Measurements from ENCODE around the gene MED29. TPM values are rescaled to one million over a fixed set of nuclear protein-coding genes. Genes with fewer than 3 reads are reported as not detected.

The MED29 gene
- total and polyA plus RNA-seq, 2 donors (not counting 1 experiment from before 2014, with no cell fraction given): 33.0 to 47.5 TPM

- Histone ChIP-seq H2AFZ (ENCODE audit: insufficient read depth, low read depth, low read length, poor library complexity, severe bottlenecking) (no peak overlapping the region), H3K9me3 (ENCODE audit: control extremely low read depth in 1 of 3, control insufficient read depth in 2 of 3, insufficient read depth in 1 of 3, low read length in 2 of 3) (no peaks in the 10 kb centered on the region), H3K27me3 (replicated peaks in 1 of 4; ENCODE audit: control extremely low read depth in 1 of 4, control insufficient read depth in 3 of 4, insufficient read depth in 4 of 4, low read length in 3 of 4) (no peaks in the 10 kb centered on the region), H3K36me3 (replicated peaks in 1 of 2; ENCODE audit: control extremely low read depth in 1 of 2, control insufficient read depth in 1 of 2, extremely low read depth in 1 of 2, insufficient read depth in 2 of 2, low read length in 1 of 2) (peaks cover 0 to 48% of the 10 kb centered on the region in 2 experiments), H4K20me1 (ENCODE audit: control insufficient read depth, insufficient read depth, low read length, poor library complexity, severe bottlenecking) (peaks cover 39% of the 10 kb centered on the region), H3K4me2 (replicated peaks; ENCODE audit: low read depth, low read length, poor library complexity, severe bottlenecking) (no peak overlapping the region), H3K27ac (ENCODE audit: low read length in 2 of 2) (no peak overlapping the region), H3K79me2 (ENCODE audit: control insufficient read depth, insufficient read depth, low read length) (peaks cover 74% of the 10 kb centered on the region), H3K9ac (ENCODE audit: low read length) (no peak overlapping the region), H3K4me3 (ENCODE audit: control extremely low read depth in 1 of 5, extremely low read depth in 1 of 5, insufficient read depth in 1 of 5, low read depth in 2 of 5, low read length in 4 of 5) (no peak overlapping the region), H3K4me1 (ENCODE audit: control insufficient read depth in 2 of 2, insufficient read depth in 2 of 2, low read length in 2 of 2) (peaks cover 21 to 33% of the 10 kb centered on the region in 2 donors)
- 100% methylated on average over 2 of the region's 4 CpGs for WGBS (ENCODE audit: insufficient coverage)
- TF ChIP-seq EZH2 (IDR thresholded peaks at IDR 0.05; ENCODE audit: borderline replicate concordance, insufficient read depth, low read depth, low read length, poor library complexity, severe bottlenecking): no peak
- no peak for TF ChIP-seq CTCF (IDR thresholded peaks at IDR 0.05)
- ChIA-PET CTCF (interaction anchor here (1.1 kb wide), 1 partner anchor 152 kb away, joined by 3 read pairs; no protein-coding TSS in a partner anchor), POLR2A (no interaction called here)
- Mint-ChIP-seq H3K27me3 (no peaks in the 10 kb centered on the region), H3K4me1 (peaks cover 66% of the 10 kb centered on the region), H3K9me3 (ENCODE audit: insufficient read depth) (no peaks in the 10 kb centered on the region), H3K27ac (no peak overlapping the region), H3K4me3 (no peak overlapping the region)
- DNase-seq (no peak), ATAC-seq (ENCODE audit: low read depth) (no peak)
- intact Hi-C loops (cut with micrococcal nuclease): no loop called here
These were observed 43.6 kb upstream of the MED29 start for GRCh38 chr19:39347332-39348164.

GRCh38 chr19:39349326-39349725, 41.9 kb upstream of the MED29 start:
- H3K27ac Mint-ChIP-seq: no peak overlapping the region
- ChIA-PET POLR2A (no interaction called here), CTCF (interaction anchor here (2.5 kb wide), 1 partner anchor 49 kb away, joined by 7 read pairs; no protein-coding TSS in a partner anchor)

More at GRCh38 chr19:39349326-39349725, 41.9 kb upstream of the MED29 start:
- TF ChIP-seq EZH2 (IDR thresholded peaks at IDR 0.05; ENCODE audit: borderline replicate concordance, insufficient read depth, low read depth, low read length, poor library complexity, severe bottlenecking): no peak
- TF ChIP-seq CTCF (IDR thresholded peaks at IDR 0.05): no peak
- H3K36me3 ChIP-seq (replicated peaks in 1 of 2; ENCODE audit: control extremely low read depth in 1 of 2, control insufficient read depth in 1 of 2, extremely low read depth in 1 of 2, insufficient read depth in 2 of 2, low read length in 1 of 2): peaks cover 2 to 54% of the 10 kb centered on the region in 2 experiments
- H3K4me1 Mint-ChIP-seq: peaks cover 52% of the 10 kb centered on the region
- H4K20me1 ChIP-seq (ENCODE audit: control insufficient read depth, insufficient read depth, low read length, poor library complexity, severe bottlenecking): peaks cover 35% of the 10 kb centered on the region
- peaks cover 61% of the 10 kb centered on the region for H3K79me2 ChIP-seq (ENCODE audit: control insufficient read depth, insufficient read depth, low read length)
- DNase-seq (no peak), ATAC-seq (ENCODE audit: low read depth) (no peak)
- no peaks in the 10 kb centered on the region for H3K9me3 ChIP-seq (ENCODE audit: control extremely low read depth in 1 of 3, control insufficient read depth in 2 of 3, insufficient read depth in 1 of 3, low read length in 2 of 3)
- H3K4me1 ChIP-seq (ENCODE audit: control insufficient read depth in 2 of 2, insufficient read depth in 2 of 2, low read length in 2 of 2): peaks cover 10 to 17% of the 10 kb centered on the region in 2 donors
- H3K4me3 Mint-ChIP-seq: no peak overlapping the region
- H3K27me3 ChIP-seq (replicated peaks in 1 of 4; ENCODE audit: control extremely low read depth in 1 of 4, control insufficient read depth in 3 of 4, insufficient read depth in 4 of 4, low read length in 3 of 4): no peaks in the 10 kb centered on the region
- no peaks in the 10 kb centered on the region for H3K27me3 Mint-ChIP-seq
- H3K9ac ChIP-seq (ENCODE audit: low read length): no peak overlapping the region
- no peak overlapping the region for H2AFZ ChIP-seq (ENCODE audit: insufficient read depth, low read depth, low read length, poor library complexity, severe bottlenecking)
- no peaks in the 10 kb centered on the region for H3K9me3 Mint-ChIP-seq (ENCODE audit: insufficient read depth)
- H3K27ac ChIP-seq (ENCODE audit: low read length in 2 of 2): no peak overlapping the region
- H3K4me2 ChIP-seq (replicated peaks; ENCODE audit: low read depth, low read length, poor library complexity, severe bottlenecking): no peak overlapping the region
- H3K4me3 ChIP-seq (ENCODE audit: control extremely low read depth in 1 of 5, extremely low read depth in 1 of 5, insufficient read depth in 1 of 5, low read depth in 2 of 5, low read length in 4 of 5): no peak overlapping the region
- intact Hi-C loops (cut with micrococcal nuclease): no loop called here
- WGBS (ENCODE audit: insufficient coverage): no CpG with 5 or more reads among the region's 4 CpGs

Data from B cell (primary cell).